Loucy (cell line): ENCODE measurements around the gene AP1M2.

Source experiments
- H2AFZ ChIP-seq: fragments of 200-600 bp; sonication (generic); 2 replicates; pipeline ENCODE4 v1.6.0; 2016; ENCODE audit warnings: antibody characterized with exemption, mild to moderate bottlenecking, low read length, moderate library complexity
- H3F3A ChIP-seq: fragments of 200-600 bp; 2 replicates; pipeline ENCODE4 v1.6.0; 2016; ENCODE audit warnings: antibody characterized with exemption, low read depth, mild to moderate bottlenecking
- H3K27me3 ChIP-seq: fragments of 200-600 bp; sonication (generic); 2 replicates; pipeline ENCODE4 v1.6.1; 2014; ENCODE audit warnings: low read length, mild to moderate bottlenecking; ENCODE audit not compliant: insufficient read depth, poor library complexity, severe bottlenecking
- H3K36me3 ChIP-seq: fragments of 200-600 bp; sonication (generic); 2 replicates; pipeline ENCODE4 v1.6.1; 2016; ENCODE audit warnings: low read length; ENCODE audit not compliant: insufficient read depth
- H3K4me1 ChIP-seq: fragments of 200-600 bp; sonication (generic); 2 replicates; pipeline ENCODE4 v1.5.1; 2014; ENCODE audit warnings: low read length, mild to moderate bottlenecking; ENCODE audit not compliant: insufficient read depth, poor library complexity, severe bottlenecking
- H3K4me2 ChIP-seq: fragments of 200-600 bp; sonication (generic); 2 replicates; pipeline ENCODE4 v1.6.0; 2014; ENCODE audit warnings: antibody characterized with exemption, low read length, low read depth, mild to moderate bottlenecking; ENCODE audit not compliant: poor library complexity, severe bottlenecking
- H3K4me3 ChIP-seq: fragments of 200-600 bp; sonication (generic); 2 replicates; pipeline ENCODE4 v1.5.1; 2014; ENCODE audit warnings: low read length, mild to moderate bottlenecking, mixed read lengths; ENCODE audit not compliant: poor library complexity, severe bottlenecking
- H3K79me2 ChIP-seq: fragments of 200-600 bp; sonication (generic); 2 replicates; pipeline ENCODE4 v1.6.1; 2014; ENCODE audit warnings: low read length; ENCODE audit not compliant: insufficient read depth
- H3K9ac ChIP-seq: fragments of 200-600 bp; sonication (generic); 2 replicates; pipeline ENCODE4 v1.6.0; 2014; ENCODE audit warnings: mild to moderate bottlenecking, low read depth, low read length, moderate library complexity; ENCODE audit not compliant: poor library complexity, severe bottlenecking
- H3K9me2 ChIP-seq: fragments of 200-600 bp; sonication (generic); replicated peaks from 2 replicates; pipeline ENCODE4 v1.6.1; 2016; ENCODE audit warnings: low read depth, low read length, mixed read lengths
- H3K9me3 ChIP-seq: fragments of 200-600 bp; sonication (generic); 2 replicates; pipeline ENCODE4 v1.6.1; 2014; ENCODE audit warnings: mild to moderate bottlenecking, antibody characterized with exemption, low read length, low read depth; ENCODE audit not compliant: insufficient read depth
- H4K20me1 ChIP-seq: fragments of 200-600 bp; sonication (generic); 2 replicates; pipeline ENCODE4 v1.6.0; 2014; ENCODE audit warnings: antibody characterized with exemption, low read length, mild to moderate bottlenecking; ENCODE audit not compliant: insufficient read depth, poor library complexity, severe bottlenecking
- EZH2phosphoT487 ChIP-seq: fragments of 200-600 bp; IDR thresholded peaks from 2 replicates; pipeline ENCODE4 v1.6.1; 2018; ENCODE audit warnings: antibody characterized with exemption, mild to moderate bottlenecking, moderate library complexity, borderline replicate concordance
- TF ChIP-seq, protein P1 (sequence below): fragments of 200-600 bp; sonication (generic); conservative IDR thresholded peaks from 2 replicates; pipeline ENCODE4 v1.5.1; 2014; ENCODE audit warnings: mild to moderate bottlenecking, antibody characterized with exemption, low read length

The AP1M2 gene

GRCh38 chr19:10546817-10547216, 40.3 kb downstream of the AP1M2 start:
- peaks cover 6% of the 10 kb centered on the region for H3K27me3 ChIP-seq
- TF ChIP-seq EZH2phosphoT487, result no peak
- TF ChIP-seq, protein P1, sequence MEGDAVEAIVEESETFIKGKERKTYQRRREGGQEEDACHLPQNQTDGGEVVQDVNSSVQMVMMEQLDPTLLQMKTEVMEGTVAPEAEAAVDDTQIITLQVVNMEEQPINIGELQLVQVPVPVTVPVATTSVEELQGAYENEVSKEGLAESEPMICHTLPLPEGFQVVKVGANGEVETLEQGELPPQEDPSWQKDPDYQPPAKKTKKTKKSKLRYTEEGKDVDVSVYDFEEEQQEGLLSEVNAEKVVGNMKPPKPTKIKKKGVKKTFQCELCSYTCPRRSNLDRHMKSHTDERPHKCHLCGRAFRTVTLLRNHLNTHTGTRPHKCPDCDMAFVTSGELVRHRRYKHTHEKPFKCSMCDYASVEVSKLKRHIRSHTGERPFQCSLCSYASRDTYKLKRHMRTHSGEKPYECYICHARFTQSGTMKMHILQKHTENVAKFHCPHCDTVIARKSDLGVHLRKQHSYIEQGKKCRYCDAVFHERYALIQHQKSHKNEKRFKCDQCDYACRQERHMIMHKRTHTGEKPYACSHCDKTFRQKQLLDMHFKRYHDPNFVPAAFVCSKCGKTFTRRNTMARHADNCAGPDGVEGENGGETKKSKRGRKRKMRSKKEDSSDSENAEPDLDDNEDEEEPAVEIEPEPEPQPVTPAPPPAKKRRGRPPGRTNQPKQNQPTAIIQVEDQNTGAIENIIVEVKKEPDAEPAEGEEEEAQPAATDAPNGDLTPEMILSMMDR, result no peak
- peaks cover 20% of the 10 kb centered on the region for H4K20me1 ChIP-seq
- H3K79me2 ChIP-seq, result peaks cover 73% of the 10 kb centered on the region
- H2AFZ ChIP-seq, result no peak overlapping the region
- H3F3A ChIP-seq, result peaks cover 5% of the 10 kb centered on the region
- H3K9me3 ChIP-seq, result no peaks in the 10 kb centered on the region
- H3K9me2 ChIP-seq, result no peaks in the 10 kb centered on the region
- H3K9ac ChIP-seq, result peak overlapping the region; percentile 39
- peaks cover 29% of the 10 kb centered on the region for H3K4me1 ChIP-seq
- H3K4me3 ChIP-seq, result peak overlapping the region; percentile 32
- H3K36me3 ChIP-seq, result peaks cover 38% of the 10 kb centered on the region; the same call in 1 of the 2 replicates
- H3K4me2 ChIP-seq, result peak overlapping the region; percentile 57

DNA sequence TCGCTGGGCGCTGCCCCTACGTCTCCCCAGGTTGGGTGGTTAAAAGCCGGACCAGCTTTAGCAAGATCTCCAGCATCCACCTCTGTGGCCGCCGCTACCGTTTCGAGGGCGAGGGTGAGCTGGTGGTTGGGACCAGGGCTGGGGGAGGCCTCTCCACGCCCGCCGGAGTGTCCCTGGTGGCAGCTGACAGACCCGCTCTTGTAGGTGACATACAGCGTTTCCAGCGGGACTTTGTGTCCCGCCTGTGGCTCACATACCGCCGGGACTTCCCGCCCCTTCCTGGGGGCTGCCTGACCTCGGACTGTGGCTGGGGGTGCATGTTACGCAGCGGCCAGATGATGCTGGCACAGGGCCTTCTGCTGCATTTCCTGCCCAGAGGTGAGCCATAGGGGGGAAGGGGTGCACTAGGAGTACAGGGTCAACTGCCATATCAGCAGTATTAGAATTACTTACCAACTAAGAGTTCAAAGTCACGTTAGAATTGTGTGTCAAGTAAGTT, 42.3 kb downstream of the AP1M2 start:
- peaks cover 5% of the 10 kb centered on the region for H3F3A ChIP-seq
- TF ChIP-seq EZH2phosphoT487, result no peak
- TF ChIP-seq, protein P1, result no peak
- peak overlapping the region; percentile 92 for H3K4me2 ChIP-seq
- H3K4me1 ChIP-seq, result peaks cover 21% of the 10 kb centered on the region
- H2AFZ ChIP-seq, result no peak overlapping the region
- H3K9me2 ChIP-seq, result no peaks in the 10 kb centered on the region
- H3K79me2 ChIP-seq, result peaks cover 56% of the 10 kb centered on the region
- H4K20me1 ChIP-seq, result peaks cover 20% of the 10 kb centered on the region
- peak overlapping the region; percentile 99 for H3K9ac ChIP-seq
- peaks cover 6% of the 10 kb centered on the region for H3K27me3 ChIP-seq
- H3K4me3 ChIP-seq, result peak overlapping the region; percentile 95
- H3K36me3 ChIP-seq, result peaks cover 19% of the 10 kb centered on the region; the same call in 1 of the 2 replicates
- no peaks in the 10 kb centered on the region for H3K9me3 ChIP-seq

- H3K79me2 ChIP-seq, result peaks cover 52% of the 10 kb centered on the region
- H2AFZ ChIP-seq, result no peak overlapping the region
- TF ChIP-seq EZH2phosphoT487, result no peak
- TF ChIP-seq, protein P1, result no peak
- H3K4me3 ChIP-seq, result peak overlapping the region; percentile 95
- H3K9me2 ChIP-seq, result no peaks in the 10 kb centered on the region
- peaks cover 6% of the 10 kb centered on the region for H3K27me3 ChIP-seq
- peaks cover 20% of the 10 kb centered on the region for H4K20me1 ChIP-seq
- peak overlapping the region; percentile 99 for H3K9ac ChIP-seq
- no peaks in the 10 kb centered on the region for H3K9me3 ChIP-seq
- peaks cover 21% of the 10 kb centered on the region for H3K4me1 ChIP-seq
- peak overlapping the region; percentile 92 for H3K4me2 ChIP-seq
- H3K36me3 ChIP-seq, result peaks cover 16% of the 10 kb centered on the region; the same call in 1 of the 2 replicates
- peaks cover 5% of the 10 kb centered on the region for H3F3A ChIP-seq
These were observed 42.8 kb downstream of the AP1M2 start for GRCh38 chr19:10544242-10544752.
